Liver (tissue), 9 donors: ENCODE measurements around the gene PON1. TPM values are rescaled to one million over a fixed set of nuclear protein-coding genes. Genes with fewer than 3 reads are reported as not detected.

ENCODE experiments used
- DNase-seq: peaks from one replicate; pipeline ENCODE4 v3.0.0-alpha.2; 2017; ENCODE audit warnings: low spot score
- H3K27ac ChIP-seq, 2 donors: one replicate each; pipeline ENCODE4 v1.7.0; 2013; ENCODE audit warnings: inconsistent platforms in 2 of 2, low read length in 2 of 2, control low read depth in 1 of 2, low read depth in 1 of 2, mild to moderate bottlenecking in 1 of 2
- H3K27me3 ChIP-seq, 4 donors: one replicate each; pipeline versions ENCODE4 v1.6.1 to v1.7.0; 2013; ENCODE audit warnings: low read length in 3 of 4, inconsistent platforms in 1 of 4, mild to moderate bottlenecking in 1 of 4, moderate library complexity in 1 of 4; ENCODE audit not compliant: control insufficient read depth in 4 of 4, insufficient read depth in 4 of 4
- H3K36me3 ChIP-seq, 4 donors: one replicate each; pipeline versions ENCODE4 v1.6.1 to v1.7.0; 2013; ENCODE audit warnings: low read length in 3 of 4, mild to moderate bottlenecking in 3 of 4, low read depth in 1 of 4, moderate library complexity in 1 of 4; ENCODE audit not compliant: control insufficient read depth in 4 of 4, insufficient read depth in 3 of 4
- H3K4me1 ChIP-seq, 4 donors: one replicate each; pipeline versions ENCODE4 v1.6.1 to v1.7.0; 2013; ENCODE audit warnings: low read length in 3 of 4, mild to moderate bottlenecking in 3 of 4, moderate library complexity in 1 of 4; ENCODE audit not compliant: control insufficient read depth in 4 of 4, insufficient read depth in 4 of 4
- H3K4me3 ChIP-seq, 3 donors: one replicate each; pipeline versions ENCODE4 v1.6.1 to v1.7.0; 2013; ENCODE audit warnings: low read length in 3 of 3, control low read depth in 1 of 3, low read depth in 1 of 3, mild to moderate bottlenecking in 1 of 3
- H3K9ac ChIP-seq, 2 donors: one replicate each; pipeline ENCODE4 v1.7.0; 2013; ENCODE audit warnings: low read length in 2 of 2, mild to moderate bottlenecking in 2 of 2, moderate library complexity in 2 of 2, control low read depth in 1 of 2, low read depth in 1 of 2
- H3K9me3 ChIP-seq, 4 donors: one replicate each; pipeline versions ENCODE4 v1.6.1 to v1.7.0; 2013; ENCODE audit warnings: low read length in 3 of 4; ENCODE audit not compliant: control insufficient read depth in 4 of 4
- ATF3 ChIP-seq: IDR thresholded peaks from 2 replicates; pipeline ENCODE4 v1.6.1; 2016; ENCODE audit warnings: antibody characterized with exemption
- EGR1 ChIP-seq, 2 donors: IDR thresholded peaks; 2 replicates each; pipeline ENCODE4 v1.6.1; 2016 to 2018; ENCODE audit warnings: antibody characterized with exemption in 2 of 2, low read depth in 2 of 2
- FOXA1 ChIP-seq: IDR thresholded peaks from 2 replicates; pipeline ENCODE4 v1.6.1; 2016; ENCODE audit warnings: antibody characterized with exemption
- FOXA2 ChIP-seq: IDR thresholded peaks from 2 replicates; pipeline ENCODE4 v1.6.1; 2016; ENCODE audit warnings: antibody characterized with exemption
- GABPA ChIP-seq, 2 donors: IDR thresholded peaks in 1 of 2; conservative IDR thresholded peaks in 1 of 2; 2 replicates each; pipeline ENCODE4 v1.6.1; 2016; ENCODE audit warnings: antibody characterized with exemption in 2 of 2, mild to moderate bottlenecking in 1 of 2, moderate library complexity in 1 of 2
- HNF4A ChIP-seq, 2 donors: conservative IDR thresholded peaks; 2 replicates each; pipeline ENCODE4 v1.6.1; 2016; ENCODE audit warnings: antibody characterized with exemption in 2 of 2, mild to moderate bottlenecking in 2 of 2
- JUND ChIP-seq, 2 donors: IDR thresholded peaks; 2 replicates each; pipeline ENCODE4 v1.6.1; 2016; ENCODE audit warnings: antibody characterized with exemption in 2 of 2
- MAX ChIP-seq: IDR thresholded peaks from 2 replicates; pipeline ENCODE4 v1.6.1; 2016; ENCODE audit warnings: antibody characterized with exemption
- NR2F2 ChIP-seq: IDR thresholded peaks from 2 replicates; pipeline ENCODE4 v1.6.1; 2016; ENCODE audit warnings: antibody characterized with exemption
- RAD21 ChIP-seq, 2 donors: IDR thresholded peaks; 2 replicates each; pipeline ENCODE4 v1.6.1; 2016; ENCODE audit warnings: antibody characterized with exemption in 2 of 2, mild to moderate bottlenecking in 2 of 2
- REST ChIP-seq: IDR thresholded peaks from 2 replicates; pipeline ENCODE4 v1.6.1; 2016; ENCODE audit warnings: antibody characterized with exemption, mild to moderate bottlenecking
- RXRA ChIP-seq, 2 donors: IDR thresholded peaks; 2 replicates each; pipeline ENCODE4 v1.6.1; 2017 to 2018; ENCODE audit warnings: antibody characterized with exemption in 2 of 2, mild to moderate bottlenecking in 1 of 2
- SP1 ChIP-seq: IDR thresholded peaks from 2 replicates; pipeline ENCODE4 v1.6.1; 2018; ENCODE audit warnings: antibody characterized with exemption, mild to moderate bottlenecking
- TAF1 ChIP-seq: conservative IDR thresholded peaks from 2 replicates; pipeline ENCODE4 v1.6.1; 2016; ENCODE audit warnings: antibody characterized with exemption, mild to moderate bottlenecking
- YY1 ChIP-seq: IDR thresholded peaks from 2 replicates; pipeline ENCODE4 v1.6.1; 2016; ENCODE audit warnings: antibody characterized with exemption, mild to moderate bottlenecking
- ZBTB33 ChIP-seq: IDR thresholded peaks from 2 replicates; pipeline ENCODE4 v1.6.1; 2016; ENCODE audit warnings: antibody characterized with exemption
- WGBS: extraction: QIAGEN DNeasy Blood & Tissue Kit; methylation state at CpG from one replicate; pipeline ENCODE4 v1.1.7; 2013; 5-methylcytosine and 5-hydroxymethylcytosine counted together
- polyA plus RNA-seq, 2 donors: library from polyadenylated mRNA; stranded (reverse) in 1 of 2; unstranded in 1 of 2; fragments of 200-250 nt in 1 of 2; fragments of >200 nt in 1 of 2; fragmentation: Nextera tagmentation in 1 of 2; extraction: Ambion mirVana in 1 of 2; gene quantifications; one replicate each; pipeline versions ENCODE4 v1.2.1 to v1.2.3, GENCODE V29; 2013 to 2015
- total RNA-seq, 2 donors: library from RNA; depleted of rRNA; stranded (reverse); fragments of >200 nt; gene quantifications; one replicate each; pipeline ENCODE4 v1.2.3, GENCODE V29; 2014
- donor health status: healthy.
- donor health status: healthy.
- donor health status: healthy.
- donor health status: healthy.
- donor health status: healthy.

Gene PON1
- total and polyA plus RNA-seq, 4 donors: 54.8 to 1,101 (median 207) TPM

GRCh38 chr7:95304990-95305389, 19.3 kb downstream of the PON1 start (continued):
- TF ChIP-seq REST: no peak
- TF ChIP-seq EGR1 (IDR thresholded peaks at IDR 0.05; ENCODE audit: low read depth in 2 of 2): no peak
- TF ChIP-seq JUND (IDR thresholded peaks at IDR 0.05): no peak
- TF ChIP-seq FOXA1: no peak
- no peak for TF ChIP-seq RAD21 (IDR thresholded peaks at IDR 0.05)
- TF ChIP-seq ZBTB33: no peak
- no peak for TF ChIP-seq NR2F2
- no peak for TF ChIP-seq RXRA (IDR thresholded peaks at IDR 0.05)
- TF ChIP-seq GABPA (IDR thresholded peaks at IDR 0.05 in 1 of 2, conservative IDR thresholded peaks at IDR 0.05 in 1 of 2): no peak

GRCh38 chr7:95303013-95303905, 21.1 kb downstream of the PON1 start:
- DNase-seq: no peak
- TF ChIP-seq ATF3 (no peak), HNF4A (conservative IDR thresholded peaks at IDR 0.05) (no peak), NR2F2 (no peak), TAF1 (no peak), GABPA (IDR thresholded peaks at IDR 0.05 in 1 of 2, conservative IDR thresholded peaks at IDR 0.05 in 1 of 2) (no peak), SP1 (no peak), RXRA (IDR thresholded peaks at IDR 0.05) (no peak), RAD21 (IDR thresholded peaks at IDR 0.05) (no peak), JUND (IDR thresholded peaks at IDR 0.05) (no peak), MAX (no peak), YY1 (no peak), FOXA2 (no peak), FOXA1 (no peak)
- 90% methylated on average over 9 of the region's 9 CpGs for WGBS
- no peak overlapping the region for H3K9ac ChIP-seq
- no peak overlapping the region for H3K4me3 ChIP-seq
- H3K4me1 ChIP-seq: no peaks in the 10 kb centered on the region
- no peaks in the 10 kb centered on the region for H3K9me3 ChIP-seq
- H3K27ac ChIP-seq: no peak overlapping the region
- no peaks in the 10 kb centered on the region for H3K27me3 ChIP-seq
- peaks cover 5 to 51% (median 20%) of the 10 kb centered on the region in 4 donors for H3K36me3 ChIP-seq
